Measurements from ENCODE around the gene PLEKHS1.
"Not testable (repeated sequence)": the region's sequence is repeated elsewhere in the genome, so short reads cannot be mapped to it uniquely, and the experiment has no call there.

PLEKHS1 gene

GRCh38 chr10:113801569-113801968 is 50.1 kb downstream of the PLEKHS1 start:
- no peaks in the 10 kb centered on the region for H3K27me3 ChIP-seq (ENCODE audit: low read depth, low read length)
- H3K9me3 ChIP-seq (ENCODE audit: control insufficient read depth in 1 of 2, low read length in 2 of 2) = no peaks in the 10 kb centered on the region
- H3K27ac ChIP-seq (ENCODE audit: low read length) = no peak overlapping the region
- peaks cover 0 to 8% of the 10 kb centered on the region in 2 donors for H3K4me1 ChIP-seq (ENCODE audit: control insufficient read depth in 1 of 2, insufficient read depth in 2 of 2, low read length in 2 of 2)
- H3K36me3 ChIP-seq (ENCODE audit: control insufficient read depth in 1 of 2, insufficient read depth in 2 of 2, low read length in 2 of 2) = no peaks in the 10 kb centered on the region
- no peak overlapping the region for H3K4me3 ChIP-seq (ENCODE audit: low read depth in 1 of 2, low read length in 2 of 2)

DNA sequence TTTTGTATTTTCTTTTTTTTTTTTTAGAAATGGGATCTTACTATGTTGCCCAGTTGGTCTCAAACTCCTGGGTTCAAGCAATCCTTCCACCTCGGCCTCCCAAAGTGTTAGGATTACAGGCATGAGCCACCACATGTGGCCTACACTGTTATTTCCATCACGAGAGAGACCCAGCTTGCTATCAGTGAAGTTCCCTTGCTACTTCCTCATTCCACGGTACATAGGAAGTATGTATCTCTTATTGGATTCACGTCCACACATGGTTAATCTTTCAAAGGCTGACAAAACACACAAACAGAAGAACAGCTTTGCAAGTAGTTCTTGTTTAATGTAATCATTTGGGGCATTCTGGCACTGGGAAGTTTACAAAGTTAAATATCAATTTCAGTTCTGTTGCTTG is 51.5 kb downstream of the PLEKHS1 start:
- Histone ChIP-seq H3K36me3 (ENCODE audit: control insufficient read depth in 1 of 2, insufficient read depth in 2 of 2, low read length in 2 of 2) (no peaks in the 10 kb centered on the region), H3K4me3 (ENCODE audit: low read depth in 1 of 2, low read length in 2 of 2) (no peak overlapping the region), H3K27ac (ENCODE audit: low read length) (no peak overlapping the region), H3K27me3 (ENCODE audit: low read depth, low read length) (no peaks in the 10 kb centered on the region), H3K9me3 (ENCODE audit: control insufficient read depth in 1 of 2, low read length in 2 of 2) (no peaks in the 10 kb centered on the region), H3K4me1 (ENCODE audit: control insufficient read depth in 1 of 2, insufficient read depth in 2 of 2, low read length in 2 of 2) (peaks cover 0 to 8% of the 10 kb centered on the region in 2 donors)

DNA sequence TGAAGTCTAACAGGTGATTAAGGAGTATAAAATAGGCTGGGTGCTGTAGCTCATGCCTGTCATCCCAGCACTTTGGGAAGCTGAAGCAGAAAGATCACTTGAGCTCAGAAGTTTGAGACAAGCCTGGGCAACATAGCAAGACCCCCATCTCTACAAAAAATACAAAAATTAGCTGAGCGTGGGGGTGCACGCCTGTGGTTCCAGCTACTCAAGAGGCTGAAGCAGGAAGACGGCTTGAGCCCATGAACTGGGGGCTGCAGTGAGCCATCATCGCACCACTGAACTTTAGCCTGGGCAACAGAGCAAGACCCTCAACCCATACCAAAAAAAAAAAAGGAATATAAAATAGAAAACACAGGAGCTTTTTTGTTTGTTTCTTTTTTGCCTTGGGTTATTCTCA is 55.0 kb downstream of the PLEKHS1 start:
- H3K27ac ChIP-seq (ENCODE audit: low read length) = no peak overlapping the region
- H3K27me3 ChIP-seq (ENCODE audit: low read depth, low read length) = no peaks in the 10 kb centered on the region
- no peak overlapping the region for H3K4me3 ChIP-seq (ENCODE audit: low read depth in 1 of 2, low read length in 2 of 2)
- H3K36me3 ChIP-seq (ENCODE audit: control insufficient read depth in 1 of 2, insufficient read depth in 2 of 2, low read length in 2 of 2) = no peaks in the 10 kb centered on the region
- no peaks in the 10 kb centered on the region for H3K9me3 ChIP-seq (ENCODE audit: control insufficient read depth in 1 of 2, low read length in 2 of 2)
- H3K4me1 ChIP-seq (ENCODE audit: control insufficient read depth in 1 of 2, insufficient read depth in 2 of 2, low read length in 2 of 2) = peaks cover 0 to 8% of the 10 kb centered on the region in 2 donors

- Histone ChIP-seq H3K36me3 (ENCODE audit: control insufficient read depth in 1 of 2, insufficient read depth in 2 of 2, low read length in 2 of 2) (no peaks in the 10 kb centered on the region), H3K27ac (ENCODE audit: low read length) (no peak overlapping the region), H3K4me1 (ENCODE audit: control insufficient read depth in 1 of 2, insufficient read depth in 2 of 2, low read length in 2 of 2) (no peaks in the 10 kb centered on the region), H3K9me3 (ENCODE audit: control insufficient read depth in 1 of 2, low read length in 2 of 2) (no peaks in the 10 kb centered on the region), H3K4me3 (ENCODE audit: low read depth in 1 of 2, low read length in 2 of 2) (no peak overlapping the region), H3K27me3 (ENCODE audit: low read depth, low read length) (no peaks in the 10 kb centered on the region)
Measured at GRCh38 chr10:113808168-113808567, 56.7 kb downstream of the PLEKHS1 start.

DNA sequence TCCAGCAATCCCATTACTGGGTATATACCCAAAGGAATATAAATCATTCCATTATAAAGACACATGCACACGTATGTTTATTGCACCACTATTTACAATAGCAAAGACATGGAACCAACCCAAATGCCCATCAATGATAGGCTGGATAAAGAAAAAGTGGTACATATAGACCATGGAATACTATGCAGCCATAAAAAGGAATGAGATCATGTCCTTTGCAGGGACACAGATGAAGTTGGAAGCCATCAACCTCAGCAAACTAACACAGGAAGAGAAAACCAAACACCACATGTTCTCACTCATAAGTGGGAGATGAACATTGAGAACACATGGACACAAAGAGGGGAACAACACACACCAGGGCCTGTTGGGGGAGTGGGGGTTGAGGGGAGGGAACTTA is 63.2 kb downstream of the PLEKHS1 start:
- H3K4me3 ChIP-seq (ENCODE audit: low read depth in 1 of 2, low read length in 2 of 2); H3K36me3 ChIP-seq (ENCODE audit: control insufficient read depth in 1 of 2, insufficient read depth in 2 of 2, low read length in 2 of 2); H3K27ac ChIP-seq (ENCODE audit: low read length); H3K27me3 ChIP-seq (ENCODE audit: low read depth, low read length); H3K4me1 ChIP-seq (ENCODE audit: control insufficient read depth in 1 of 2, insufficient read depth in 2 of 2, low read length in 2 of 2); H3K9me3 ChIP-seq (ENCODE audit: control insufficient read depth in 1 of 2, low read length in 2 of 2): not testable (repeated sequence)

- H3K36me3 ChIP-seq (ENCODE audit: control insufficient read depth in 1 of 2, insufficient read depth in 2 of 2, low read length in 2 of 2) = no peaks in the 10 kb centered on the region
- H3K4me3 ChIP-seq (ENCODE audit: low read depth in 1 of 2, low read length in 2 of 2) = no peak overlapping the region
- no peaks in the 10 kb centered on the region for H3K27me3 ChIP-seq (ENCODE audit: low read depth, low read length)
- no peaks in the 10 kb centered on the region for H3K4me1 ChIP-seq (ENCODE audit: control insufficient read depth in 1 of 2, insufficient read depth in 2 of 2, low read length in 2 of 2)
- H3K9me3 ChIP-seq (ENCODE audit: control insufficient read depth in 1 of 2, low read length in 2 of 2) = no peaks in the 10 kb centered on the region
- H3K27ac ChIP-seq (ENCODE audit: low read length) = no peak overlapping the region
Measured at GRCh38 chr10:113819989-113820388, 68.5 kb downstream of the PLEKHS1 start.

DNA sequence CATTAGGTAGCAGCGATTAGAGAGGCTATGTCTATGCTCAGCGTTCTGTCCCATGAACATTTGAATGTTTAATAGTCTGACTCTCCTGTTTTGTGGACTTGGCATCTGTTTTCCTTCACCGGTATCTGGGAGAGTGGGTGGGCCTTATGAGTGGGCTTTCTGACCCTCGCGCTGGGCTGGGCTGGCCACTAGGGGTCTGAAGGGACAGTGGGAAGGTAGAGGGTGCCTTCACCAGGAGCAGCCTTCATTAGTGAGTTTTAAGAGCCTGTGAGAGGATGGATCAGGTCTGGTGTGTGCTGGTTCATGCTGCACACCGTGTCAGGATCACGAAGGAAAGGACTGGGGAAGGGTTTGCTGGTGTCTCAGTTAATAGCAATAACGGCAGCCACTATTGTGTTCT is 69.0 kb downstream of the PLEKHS1 start:
- H3K27me3 ChIP-seq (ENCODE audit: low read depth, low read length) = no peaks in the 10 kb centered on the region
- no peak overlapping the region for H3K27ac ChIP-seq (ENCODE audit: low read length)
- no peak overlapping the region for H3K4me3 ChIP-seq (ENCODE audit: low read depth in 1 of 2, low read length in 2 of 2)
- H3K36me3 ChIP-seq (ENCODE audit: control insufficient read depth in 1 of 2, insufficient read depth in 2 of 2, low read length in 2 of 2) = no peaks in the 10 kb centered on the region
- H3K4me1 ChIP-seq (ENCODE audit: control insufficient read depth in 1 of 2, insufficient read depth in 2 of 2, low read length in 2 of 2) = no peaks in the 10 kb centered on the region
- H3K9me3 ChIP-seq (ENCODE audit: control insufficient read depth in 1 of 2, low read length in 2 of 2) = no peaks in the 10 kb centered on the region

DNA sequence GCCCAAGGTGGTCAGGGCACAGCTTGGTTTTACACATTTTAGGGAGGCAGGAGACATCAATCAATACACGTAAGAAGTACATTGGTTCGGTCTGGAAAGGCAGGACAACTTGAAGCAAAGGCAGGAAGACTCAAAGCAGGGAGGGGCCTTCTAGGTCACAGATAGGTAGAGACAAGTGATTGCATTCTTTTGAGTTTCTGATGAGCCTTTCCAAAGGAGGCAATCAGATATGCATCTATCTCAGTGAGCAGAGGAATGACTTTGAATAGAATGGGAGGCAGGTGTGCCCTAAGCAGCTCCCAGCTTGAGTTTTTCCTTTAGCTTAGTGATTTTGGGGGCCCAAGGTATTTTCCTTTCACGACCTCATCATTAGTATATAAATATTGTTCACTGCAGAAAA is 69.8 kb downstream of the PLEKHS1 start:
- H3K4me3 ChIP-seq (ENCODE audit: low read depth in 1 of 2, low read length in 2 of 2) = not testable (repeated sequence)

DNA sequence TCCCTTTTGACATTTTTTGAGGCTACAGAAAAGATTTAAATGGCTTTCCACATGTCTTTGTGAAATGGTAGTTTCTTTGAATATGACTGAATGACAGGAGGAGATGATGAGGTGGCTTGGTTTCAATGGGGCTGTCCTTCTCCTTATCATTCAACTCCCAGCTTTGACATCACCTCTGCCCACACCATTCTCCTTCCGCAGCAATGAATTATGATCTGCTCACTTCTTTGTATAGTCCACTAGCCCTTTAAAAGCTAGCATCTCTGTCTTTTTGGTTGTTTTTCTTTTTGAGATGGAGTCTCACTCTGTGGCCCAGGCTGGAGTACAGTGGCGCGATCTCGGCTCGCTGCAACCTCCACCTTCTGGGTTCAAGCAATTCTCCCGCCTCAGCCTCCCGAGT is 70.7 kb downstream of the PLEKHS1 start:
- Histone ChIP-seq H3K4me3 (ENCODE audit: low read depth in 1 of 2, low read length in 2 of 2) (no peak overlapping the region), H3K4me1 (ENCODE audit: control insufficient read depth in 1 of 2, insufficient read depth in 2 of 2, low read length in 2 of 2) (no peaks in the 10 kb centered on the region), H3K9me3 (ENCODE audit: control insufficient read depth in 1 of 2, low read length in 2 of 2) (no peaks in the 10 kb centered on the region), H3K27me3 (ENCODE audit: low read depth, low read length) (no peaks in the 10 kb centered on the region), H3K27ac (ENCODE audit: low read length) (no peak overlapping the region), H3K36me3 (ENCODE audit: control insufficient read depth in 1 of 2, insufficient read depth in 2 of 2, low read length in 2 of 2) (no peaks in the 10 kb centered on the region)

More for the DNA sequence above, 69.8 kb downstream of the PLEKHS1 start:
- H3K36me3 ChIP-seq (ENCODE audit: control insufficient read depth in 1 of 2, insufficient read depth in 2 of 2, low read length in 2 of 2); H3K4me1 ChIP-seq (ENCODE audit: control insufficient read depth in 1 of 2, insufficient read depth in 2 of 2, low read length in 2 of 2); H3K9me3 ChIP-seq (ENCODE audit: control insufficient read depth in 1 of 2, low read length in 2 of 2); H3K27me3 ChIP-seq (ENCODE audit: low read depth, low read length); H3K27ac ChIP-seq (ENCODE audit: low read length): not testable (repeated sequence)

DNA sequence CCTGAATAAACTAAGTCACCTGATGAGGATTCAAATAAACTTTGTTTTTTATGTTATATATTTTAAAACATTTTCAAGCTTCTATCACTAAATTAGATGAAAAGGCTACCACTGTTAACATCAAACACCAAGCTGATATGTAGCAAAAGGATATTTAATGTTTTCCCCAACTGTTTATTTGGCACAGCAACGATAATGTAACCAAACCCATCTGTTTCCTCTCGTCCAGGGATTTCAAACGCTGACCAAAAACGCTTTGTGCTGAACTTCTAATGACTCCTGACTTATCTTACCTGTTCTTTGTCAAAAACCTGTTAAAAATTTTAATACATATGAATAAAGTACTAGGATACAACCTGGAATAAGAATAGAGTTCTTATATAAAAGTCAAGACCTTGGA is 71.9 kb downstream of the PLEKHS1 start:
- Histone ChIP-seq H3K27me3 (ENCODE audit: low read depth, low read length) (no peaks in the 10 kb centered on the region), H3K36me3 (ENCODE audit: control insufficient read depth in 1 of 2, insufficient read depth in 2 of 2, low read length in 2 of 2) (no peaks in the 10 kb centered on the region), H3K9me3 (ENCODE audit: control insufficient read depth in 1 of 2, low read length in 2 of 2) (no peaks in the 10 kb centered on the region), H3K4me3 (ENCODE audit: low read depth in 1 of 2, low read length in 2 of 2) (no peak overlapping the region), H3K4me1 (ENCODE audit: control insufficient read depth in 1 of 2, insufficient read depth in 2 of 2, low read length in 2 of 2) (no peaks in the 10 kb centered on the region), H3K27ac (ENCODE audit: low read length) (no peak overlapping the region)

GRCh38 chr10:113825791-113826190 is 74.3 kb downstream of the PLEKHS1 start:
- no peaks in the 10 kb centered on the region for H3K4me1 ChIP-seq (ENCODE audit: control insufficient read depth in 1 of 2, insufficient read depth in 2 of 2, low read length in 2 of 2)
- no peaks in the 10 kb centered on the region for H3K27me3 ChIP-seq (ENCODE audit: low read depth, low read length)
- no peak overlapping the region for H3K4me3 ChIP-seq (ENCODE audit: low read depth in 1 of 2, low read length in 2 of 2)
- H3K9me3 ChIP-seq (ENCODE audit: control insufficient read depth in 1 of 2, low read length in 2 of 2) = no peaks in the 10 kb centered on the region
- no peaks in the 10 kb centered on the region for H3K36me3 ChIP-seq (ENCODE audit: control insufficient read depth in 1 of 2, insufficient read depth in 2 of 2, low read length in 2 of 2)
- H3K27ac ChIP-seq (ENCODE audit: low read length) = no peak overlapping the region

- H3K9me3 ChIP-seq (ENCODE audit: control insufficient read depth in 1 of 2, low read length in 2 of 2); H3K4me3 ChIP-seq (ENCODE audit: low read depth in 1 of 2, low read length in 2 of 2); H3K36me3 ChIP-seq (ENCODE audit: control insufficient read depth in 1 of 2, insufficient read depth in 2 of 2, low read length in 2 of 2); H3K27ac ChIP-seq (ENCODE audit: low read length); H3K4me1 ChIP-seq (ENCODE audit: control insufficient read depth in 1 of 2, insufficient read depth in 2 of 2, low read length in 2 of 2); H3K27me3 ChIP-seq (ENCODE audit: low read depth, low read length): not testable (repeated sequence)
Measured at GRCh38 chr10:113828567-113828966, 77.1 kb downstream of the PLEKHS1 start.
